ENCODE data around the gene EFNA1.
"Not testable (repeated sequence)": the region's sequence is repeated elsewhere in the genome, so short reads cannot be mapped to it uniquely, and the experiment has no call there.

The EFNA1 gene

GRCh38 chr1:155110381-155110780, 17.3 kb upstream of the EFNA1 start:
- H3K27ac ChIP-seq: no peak overlapping the region
- no peak for TF ChIP-seq ZFX (IDR thresholded peaks at IDR 0.05; ENCODE audit: borderline replicate concordance)
- TF ChIP-seq, protein P1, sequence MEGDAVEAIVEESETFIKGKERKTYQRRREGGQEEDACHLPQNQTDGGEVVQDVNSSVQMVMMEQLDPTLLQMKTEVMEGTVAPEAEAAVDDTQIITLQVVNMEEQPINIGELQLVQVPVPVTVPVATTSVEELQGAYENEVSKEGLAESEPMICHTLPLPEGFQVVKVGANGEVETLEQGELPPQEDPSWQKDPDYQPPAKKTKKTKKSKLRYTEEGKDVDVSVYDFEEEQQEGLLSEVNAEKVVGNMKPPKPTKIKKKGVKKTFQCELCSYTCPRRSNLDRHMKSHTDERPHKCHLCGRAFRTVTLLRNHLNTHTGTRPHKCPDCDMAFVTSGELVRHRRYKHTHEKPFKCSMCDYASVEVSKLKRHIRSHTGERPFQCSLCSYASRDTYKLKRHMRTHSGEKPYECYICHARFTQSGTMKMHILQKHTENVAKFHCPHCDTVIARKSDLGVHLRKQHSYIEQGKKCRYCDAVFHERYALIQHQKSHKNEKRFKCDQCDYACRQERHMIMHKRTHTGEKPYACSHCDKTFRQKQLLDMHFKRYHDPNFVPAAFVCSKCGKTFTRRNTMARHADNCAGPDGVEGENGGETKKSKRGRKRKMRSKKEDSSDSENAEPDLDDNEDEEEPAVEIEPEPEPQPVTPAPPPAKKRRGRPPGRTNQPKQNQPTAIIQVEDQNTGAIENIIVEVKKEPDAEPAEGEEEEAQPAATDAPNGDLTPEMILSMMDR (IDR thresholded peaks at IDR 0.05): no peak

GRCh38 chr1:155110826-155111225, 16.9 kb upstream of the EFNA1 start:
- H3K27ac ChIP-seq: no peak overlapping the region
- TF ChIP-seq, protein P1 (IDR thresholded peaks at IDR 0.05): no peak
- TF ChIP-seq ZFX (IDR thresholded peaks at IDR 0.05; ENCODE audit: borderline replicate concordance): no peak

GRCh38 chr1:155113450-155113980, 14.2 kb upstream of the EFNA1 start:
- TF ChIP-seq ZFX (IDR thresholded peaks at IDR 0.05; ENCODE audit: borderline replicate concordance): no peak
- TF ChIP-seq, protein P1 (IDR thresholded peaks at IDR 0.05): no peak
- no peak overlapping the region for H3K27ac ChIP-seq

DNA sequence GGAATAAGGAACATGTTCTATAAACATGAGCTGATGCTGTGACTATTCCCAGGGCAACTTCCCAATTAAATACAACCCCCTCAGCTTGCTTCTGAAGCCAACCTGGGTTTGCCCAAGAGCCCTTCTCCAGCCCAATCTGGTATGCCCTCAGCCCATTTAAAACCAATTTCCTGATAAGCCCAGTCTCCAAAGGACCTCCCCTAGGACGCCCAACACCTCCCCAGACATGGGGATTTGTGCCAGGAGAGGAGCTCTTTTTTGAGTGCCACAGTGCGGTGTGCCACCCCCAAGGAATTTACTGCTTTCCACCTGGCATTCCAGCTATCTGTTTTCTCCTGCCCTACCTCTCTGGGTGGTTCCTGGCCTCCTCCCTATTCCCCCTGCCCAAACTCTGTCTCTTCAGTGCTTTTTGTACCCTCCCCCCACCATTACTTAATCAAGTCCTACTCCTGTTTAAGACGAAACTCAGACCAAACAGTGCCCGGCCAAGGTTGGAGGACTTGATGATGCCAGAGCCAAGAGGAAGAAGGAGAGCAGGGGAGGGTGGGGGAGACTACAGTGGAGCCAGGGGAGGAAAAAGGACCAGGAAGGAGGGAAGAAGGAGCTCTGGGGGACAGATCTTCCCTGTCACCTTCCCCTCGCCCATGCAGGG, 11.4 kb upstream of the EFNA1 start:
- TF ChIP-seq ZFX (IDR thresholded peaks at IDR 0.05; ENCODE audit: borderline replicate concordance): no peak
- TF ChIP-seq, protein P1 (IDR thresholded peaks at IDR 0.05): no peak
- H3K27ac ChIP-seq: no peak overlapping the region

DNA sequence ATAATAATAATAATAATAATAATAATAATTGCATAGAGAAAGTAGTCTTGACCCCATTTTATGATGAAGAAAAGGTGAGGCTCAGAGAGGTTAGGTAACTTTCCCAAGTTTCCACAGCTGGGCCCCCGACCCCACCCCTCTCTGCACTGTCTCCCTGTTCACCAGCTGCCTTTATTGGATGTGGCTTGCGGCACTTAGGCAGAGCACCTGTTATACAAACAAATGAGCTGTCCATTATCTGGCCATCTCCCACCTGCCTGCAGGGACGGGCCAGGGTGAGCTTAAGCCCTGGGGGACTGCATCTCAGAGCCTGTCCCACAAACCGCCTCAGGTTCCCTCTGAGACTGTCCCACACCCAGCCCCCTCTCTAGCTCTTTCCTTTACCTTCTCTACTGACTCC, 10.1 kb upstream of the EFNA1 start:
- no peak overlapping the region for H3K27ac ChIP-seq
- TF ChIP-seq, protein P1 (IDR thresholded peaks at IDR 0.05): no peak
- TF ChIP-seq ZFX (IDR thresholded peaks at IDR 0.05; ENCODE audit: borderline replicate concordance): no peak

DNA sequence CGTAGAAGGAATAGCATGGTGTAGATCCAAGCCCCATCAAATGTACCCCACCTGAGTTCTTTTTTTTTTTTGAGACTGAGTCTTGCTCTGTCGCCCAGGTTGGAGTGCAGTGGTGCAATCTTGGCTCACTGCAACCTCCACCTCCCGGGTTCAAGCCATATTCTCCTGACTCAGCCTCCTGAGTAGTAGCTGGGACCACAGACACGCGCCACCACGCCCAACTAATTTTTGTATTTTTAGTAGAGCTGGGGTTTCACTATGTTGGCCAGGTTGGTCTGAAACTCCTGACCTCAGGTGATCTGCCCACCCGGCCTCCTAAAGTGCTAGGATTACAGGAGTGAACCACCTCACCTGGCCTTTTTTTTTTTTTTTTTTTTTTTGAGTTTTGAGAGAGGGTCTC, 9.6 kb upstream of the EFNA1 start:
- not testable (repeated sequence) for H3K27ac ChIP-seq

- H3K27ac ChIP-seq: no peak overlapping the region
- no peak for TF ChIP-seq ZFX (IDR thresholded peaks at IDR 0.05; ENCODE audit: borderline replicate concordance)
- TF ChIP-seq, protein P1 (IDR thresholded peaks at IDR 0.05): no peak
Measured at GRCh38 chr1:155120253-155120652, 7.4 kb upstream of the EFNA1 start.

- TF ChIP-seq, protein P1 (IDR thresholded peaks at IDR 0.05): no peak
- no peak for TF ChIP-seq ZFX (IDR thresholded peaks at IDR 0.05; ENCODE audit: borderline replicate concordance)
- H3K27ac ChIP-seq: no peak overlapping the region
Measured at GRCh38 chr1:155121249-155121648, 6.4 kb upstream of the EFNA1 start.
